T-cell (primary cell): ENCODE measurements around the gene QSOX1. TPM values are rescaled to one million over a fixed set of nuclear protein-coding genes. Genes with fewer than 3 reads are reported as not detected.

Experiments used
- ATAC-seq, 4 experiments: fragments of 200-7000 bp in 3 of 4; fragments of 150-1000 bp in 1 of 4; cut with Tn5 transposase; replicated peaks in 1 of 4; 1 replicate in 3 of 4; 2 replicates in 1 of 4; pipeline ENCODE4 v1.10.0; 2021; ENCODE audit warnings: moderate library complexity in 3 of 4, mild to moderate bottlenecking in 2 of 4, moderate number of reproducible peaks in 1 of 4
- CTCF ChIA-PET, 2 donors: fragments of 300-600 bp; sonication (Branson Sonifier 250); formaldehyde crosslinking; loops; one replicate each; lab custom pipeline; 2022; ENCODE audit warnings: antibody characterized with exemption in 2 of 2; lab: Charles Lee
- POLR2A ChIA-PET, 2 donors: fragments of 300-600 bp; sonication (Branson Sonifier 250); formaldehyde crosslinking; loops; one replicate each; lab custom pipeline; 2022; ENCODE audit warnings: antibody characterized with exemption in 2 of 2; lab: Charles Lee
- DNase-seq, 35 experiments: peaks; one replicate each; pipeline versions ENCODE4 v3.0.0 to v3.0.0-alpha.2; 2013 to 2023
- H3K27ac ChIP-seq: one replicate; pipeline ENCODE4 v1.5.1; 2013; ENCODE audit warnings: low read length
- H3K27me3 ChIP-seq, 2 experiments: replicated peaks in 1 of 2; 1 replicate in 1 of 2; 2 replicates in 1 of 2; pipeline versions ENCODE4 v1.6.1 to v1.7.0; 2013; ENCODE audit warnings: low read length in 1 of 2, mixed read lengths in 1 of 2; ENCODE audit not compliant: control insufficient read depth in 2 of 2, insufficient read depth in 2 of 2; ENCODE audit errors: extremely low read depth in 1 of 2
- H3K36me3 ChIP-seq, 2 donors: 1 replicate in 1 of 2; 2 replicates in 1 of 2; pipeline versions ENCODE4 v1.6.1 to v1.7.0; 2013; ENCODE audit warnings: low read length in 1 of 2; ENCODE audit not compliant: control insufficient read depth in 2 of 2, insufficient read depth in 1 of 2; ENCODE audit errors: extremely low read depth in 1 of 2
- H3K4me1 ChIP-seq, 2 experiments: 1 replicate in 1 of 2; 2 replicates in 1 of 2; pipeline versions ENCODE4 v1.6.1 to v1.7.0; 2013; ENCODE audit warnings: low read length in 2 of 2, mixed read lengths in 1 of 2; ENCODE audit not compliant: insufficient read depth in 2 of 2, control insufficient read depth in 1 of 2; ENCODE audit errors: extremely low read depth in 1 of 2
- H3K4me3 ChIP-seq, 2 donors: 1 replicate in 1 of 2; 2 replicates in 1 of 2; pipeline versions ENCODE4 v1.5.1 to v1.7.0; 2013; ENCODE audit warnings: mild to moderate bottlenecking in 2 of 2, low read length in 1 of 2, moderate library complexity in 1 of 2; ENCODE audit not compliant: control insufficient read depth in 1 of 2; ENCODE audit errors: extremely low read depth in 1 of 2
- H3K9me3 ChIP-seq: 2 replicates; pipeline ENCODE4 v1.7.0; 2013
- H3K27ac Mint-ChIP-seq, 2 donors: one replicate each; pipeline ENCODE4 v1.8.0; 2020 to 2021; ENCODE audit warnings: mild to moderate bottlenecking in 2 of 2, mixed read lengths in 2 of 2
- H3K27me3 Mint-ChIP-seq, 2 donors: one replicate each; pipeline ENCODE4 v1.8.0; 2021 to 2022; ENCODE audit warnings: mixed read lengths in 2 of 2
- H3K36me3 Mint-ChIP-seq: one replicate; pipeline ENCODE4 v1.8.0; 2021; ENCODE audit warnings: mixed read lengths
- H3K4me1 Mint-ChIP-seq, 3 donors: one replicate each; pipeline ENCODE4 v1.8.0; 2020 to 2022; ENCODE audit warnings: mixed read lengths in 3 of 3, mild to moderate bottlenecking in 1 of 3
- H3K4me3 Mint-ChIP-seq, 3 donors: one replicate each; pipeline ENCODE4 v1.8.0; 2020 to 2022; ENCODE audit warnings: mild to moderate bottlenecking in 3 of 3, mixed read lengths in 3 of 3, moderate library complexity in 3 of 3
- H3K9me3 Mint-ChIP-seq, 3 donors: one replicate each; pipeline ENCODE4 v1.8.0; 2020 to 2022; ENCODE audit warnings: mixed read lengths in 3 of 3
- WGBS: methylation state at CpG from one replicate; pipeline ENCODE4 v1.1.5; 2013; ENCODE audit warnings: missing lambda C conversion rate; ENCODE audit not compliant: insufficient coverage; 5-methylcytosine and 5-hydroxymethylcytosine counted together
- total RNA-seq, 35 experiments: library from RNA in 6 of 35; stranded (reverse) in 6 of 35; fragments of 120-200 nt in 1 of 35; gene quantifications; one replicate each; pipeline versions ENCODE4 v1.2.1 to v1.2.4 and lab custom pipeline; 2013 to 2026

Gene QSOX1
- total RNA-seq, 5 donors from 2014 or later (not counting 1 experiment from before 2014, with no cell fraction given): 19.7 to 32.5 (median 28.2) TPM

GRCh38 chr1:180153032-180153431 lies 1.6 kb upstream of the QSOX1 start:
- Mint-ChIP-seq H3K27me3 (no peaks in the 10 kb centered on the region), H3K36me3 (no peaks in the 10 kb centered on the region), H3K4me1 (peaks cover 25 to 33% (median 25%) of the 10 kb centered on the region in 3 donors), H3K4me3 (peak overlapping the region; percentile 19 to 93 (median 89)), H3K27ac (no peak overlapping the region), H3K9me3 (no peaks in the 10 kb centered on the region)
- POLR2A ChIA-PET: interaction anchor here in 1 of 2 donors (0.6 kb wide), 1 partner anchor 12 kb away, joined by 3 read pairs; no protein-coding TSS in a partner anchor
- no peaks in the 10 kb centered on the region for H3K27me3 ChIP-seq
- DNase-seq: no peak
- 92% methylated on average over 4 of the region's 5 CpGs for WGBS
- ATAC-seq: no peak
- H3K4me1 ChIP-seq: peaks cover 7 to 16% of the 10 kb centered on the region in 2 experiments
- no peak overlapping the region for H3K4me3 ChIP-seq
- no peaks in the 10 kb centered on the region for H3K9me3 ChIP-seq
- CTCF ChIA-PET: no interaction called here
- no peak overlapping the region for H3K27ac ChIP-seq
- H3K36me3 ChIP-seq: no peaks in the 10 kb centered on the region

DNA sequence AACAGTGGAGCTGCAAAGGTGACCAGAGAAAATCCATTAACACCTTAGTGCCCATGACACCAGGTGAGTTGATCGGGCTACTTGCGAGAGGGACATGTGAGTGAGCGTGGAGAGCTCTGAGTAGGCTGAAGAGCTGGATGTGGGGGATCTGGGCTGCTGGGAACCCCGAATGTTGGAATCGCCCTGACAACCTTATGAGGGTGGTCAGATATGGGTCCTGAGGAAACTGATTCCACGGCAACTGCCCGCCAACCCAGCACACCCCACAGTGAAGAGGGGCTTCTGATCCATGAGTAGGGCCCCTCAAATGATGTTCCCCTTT lies 705 bp upstream of the QSOX1 start:
- Mint-ChIP-seq H3K36me3 (peaks cover 2% of the 10 kb centered on the region), H3K4me3 (peak overlapping the region; percentile 70 to 93 (median 89)), H3K27ac (peak overlapping the region; percentile 66 to 89), H3K9me3 (no peaks in the 10 kb centered on the region), H3K27me3 (no peaks in the 10 kb centered on the region), H3K4me1 (peaks cover 25 to 43% (median 31%) of the 10 kb centered on the region in 3 donors)
- Histone ChIP-seq H3K27ac (peak overlapping the region; percentile 18), H3K9me3 (no peaks in the 10 kb centered on the region), H3K36me3 (no peaks in the 10 kb centered on the region), H3K4me3 (peak overlapping the region; percentile 70 to 94), H3K4me1 (peaks cover 7 to 16% of the 10 kb centered on the region in 2 experiments), H3K27me3 (no peaks in the 10 kb centered on the region)
- 14% methylated on average over 3 of the region's 7 CpGs for WGBS
- no peak for DNase-seq
- ChIA-PET CTCF (interaction anchor here in 1 of 2 donors (0.5 to 1.6 kb wide), 2 partner anchors 339 to 477 kb away, joined by 3 to 8 read pairs; no protein-coding TSS in a partner anchor), POLR2A (interaction anchor here in 1 of 2 donors (0.6 to 1.0 kb wide), 4 partner anchors 121 to 339 kb away, joined by 3 to 6 read pairs (median 4); no protein-coding TSS in a partner anchor)
- ATAC-seq: no peak

DNA sequence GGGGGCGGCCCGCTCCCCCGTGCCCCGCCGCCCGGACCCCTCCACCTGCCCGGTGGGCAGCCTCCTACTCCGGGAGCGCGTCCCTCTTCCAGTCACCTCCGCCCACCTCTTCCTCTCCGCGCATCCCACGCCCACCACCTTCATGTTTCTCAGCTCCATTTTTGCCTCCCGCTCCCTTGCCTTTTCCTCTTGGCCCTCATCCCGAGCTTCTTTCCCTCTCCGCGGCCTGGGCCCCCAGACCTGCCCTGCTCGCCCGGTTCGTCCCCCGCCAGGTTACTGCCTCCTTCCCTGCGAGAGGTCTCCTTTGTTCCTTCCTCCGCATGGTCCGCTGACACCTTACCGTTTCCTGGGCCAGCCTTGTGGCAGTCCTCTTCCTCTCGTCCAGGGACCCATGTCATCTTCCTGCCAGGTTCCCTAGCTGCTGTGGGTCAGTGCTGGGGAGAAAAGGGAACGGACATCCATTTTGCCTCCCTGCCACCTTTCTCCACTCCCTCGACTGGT lies 563 bp downstream of the QSOX1 start:
- Mint-ChIP-seq H3K4me1 (peaks cover 25 to 54% (median 40%) of the 10 kb centered on the region in 3 donors), H3K27ac (peak overlapping the region; percentile 66 to 75), H3K27me3 (no peaks in the 10 kb centered on the region), H3K9me3 (no peaks in the 10 kb centered on the region), H3K36me3 (peaks cover 2% of the 10 kb centered on the region), H3K4me3 (peak overlapping the region; percentile 87 to 93 (median 90))
- H3K27ac ChIP-seq: no peak overlapping the region
- H3K4me3 ChIP-seq: peak overlapping the region; percentile 70 to 71
- H3K36me3 ChIP-seq: no peaks in the 10 kb centered on the region
- peaks cover 7 to 16% of the 10 kb centered on the region in 2 experiments for H3K4me1 ChIP-seq
- peak in 2 of 4 experiments; percentile 4 to 6 for ATAC-seq
- 1% methylated on average over 26 of the region's 29 CpGs for whole genome bisulfite sequencing
- peak in 2 of 35 experiments; percentile 3 to 7 for DNase-seq
- POLR2A ChIA-PET: interaction anchor here in 1 of 2 donors (0.6 to 0.7 kb wide), 2 partner anchors 151 to 342 kb away, joined by 3 to 4 read pairs; no protein-coding TSS in a partner anchor
- H3K9me3 ChIP-seq: no peaks in the 10 kb centered on the region
- CTCF ChIA-PET: interaction anchor here (0.6 to 1.6 kb wide), 3 partner anchors 77 to 872 kb away, joined by 3 to 9 read pairs (median 8); no protein-coding TSS in a partner anchor
- H3K27me3 ChIP-seq: no peaks in the 10 kb centered on the region

- Histone ChIP-seq H3K4me1 (peaks cover 7 to 16% of the 10 kb centered on the region in 2 experiments), H3K4me3 (no peak overlapping the region), H3K27ac (no peak overlapping the region), H3K36me3 (no peaks in the 10 kb centered on the region), H3K27me3 (no peaks in the 10 kb centered on the region), H3K9me3 (no peaks in the 10 kb centered on the region)
- H3K27me3 Mint-ChIP-seq: no peaks in the 10 kb centered on the region
- H3K4me1 Mint-ChIP-seq: peaks cover 25 to 54% (median 43%) of the 10 kb centered on the region in 3 donors
- peak overlapping the region; percentile 87 to 93 (median 90) for H3K4me3 Mint-ChIP-seq
- ChIA-PET CTCF (no interaction called here), POLR2A (interaction anchor here in 1 of 2 donors (0.6 kb wide), 1 partner anchor 1038 kb away, joined by 3 read pairs; no protein-coding TSS in a partner anchor)
- H3K9me3 Mint-ChIP-seq: no peaks in the 10 kb centered on the region
- WGBS: 100% methylated on average over 2 of the region's 4 CpGs
- H3K27ac Mint-ChIP-seq: peak overlapping the region in 1 of 2 donors; percentile 8
- DNase-seq (no peak), ATAC-seq (no peak)
- peaks cover 2% of the 10 kb centered on the region for H3K36me3 Mint-ChIP-seq
Measured at GRCh38 chr1:180156201-180156600, 1.5 kb downstream of the QSOX1 start.

DNA sequence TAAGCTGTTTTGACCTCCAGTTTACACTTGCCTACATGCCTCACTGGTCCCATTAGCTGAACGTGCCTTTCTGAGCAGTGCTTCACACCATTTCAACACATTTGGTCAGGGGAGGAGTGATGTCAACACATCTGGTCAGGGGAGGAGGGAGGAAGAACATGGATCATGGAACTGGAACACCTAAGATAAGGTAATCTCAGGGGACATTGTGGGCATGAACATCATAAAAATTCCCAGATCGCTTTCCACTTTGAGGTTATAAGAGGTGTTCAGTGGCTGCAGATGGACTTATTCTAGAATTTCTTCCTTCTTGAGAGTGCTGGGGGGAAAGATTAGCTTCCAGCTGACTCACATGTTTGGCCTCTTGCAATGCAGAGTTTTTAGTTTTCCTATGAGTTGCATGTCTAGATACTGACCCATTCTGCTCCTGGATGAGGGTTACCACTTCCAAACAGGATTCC lies 2.0 kb downstream of the QSOX1 start:
- ChIA-PET POLR2A (interaction anchor here in 1 of 2 donors (0.6 kb wide), 1 partner anchor 1038 kb away, joined by 3 read pairs; no protein-coding TSS in a partner anchor), CTCF (no interaction called here)
- H3K9me3 ChIP-seq: no peaks in the 10 kb centered on the region
- no peaks in the 10 kb centered on the region for H3K9me3 Mint-ChIP-seq
- no peaks in the 10 kb centered on the region for H3K27me3 Mint-ChIP-seq
- H3K27me3 ChIP-seq: no peaks in the 10 kb centered on the region
- peaks cover 2% of the 10 kb centered on the region for H3K36me3 Mint-ChIP-seq
- H3K27ac ChIP-seq: no peak overlapping the region
- H3K27ac Mint-ChIP-seq: no peak overlapping the region
- ATAC-seq (no peak), DNase-seq (no peak)
- H3K36me3 ChIP-seq: no peaks in the 10 kb centered on the region
- H3K4me3 ChIP-seq: no peak overlapping the region
- H3K4me1 Mint-ChIP-seq: peaks cover 25 to 54% (median 45%) of the 10 kb centered on the region in 3 donors
- peak overlapping the region in 1 of 3 donors; percentile 87 for H3K4me3 Mint-ChIP-seq
- WGBS: no CpG with 5 or more reads among the region's 2 CpGs
- peaks cover 7 to 16% of the 10 kb centered on the region in 2 experiments for H3K4me1 ChIP-seq

DNA sequence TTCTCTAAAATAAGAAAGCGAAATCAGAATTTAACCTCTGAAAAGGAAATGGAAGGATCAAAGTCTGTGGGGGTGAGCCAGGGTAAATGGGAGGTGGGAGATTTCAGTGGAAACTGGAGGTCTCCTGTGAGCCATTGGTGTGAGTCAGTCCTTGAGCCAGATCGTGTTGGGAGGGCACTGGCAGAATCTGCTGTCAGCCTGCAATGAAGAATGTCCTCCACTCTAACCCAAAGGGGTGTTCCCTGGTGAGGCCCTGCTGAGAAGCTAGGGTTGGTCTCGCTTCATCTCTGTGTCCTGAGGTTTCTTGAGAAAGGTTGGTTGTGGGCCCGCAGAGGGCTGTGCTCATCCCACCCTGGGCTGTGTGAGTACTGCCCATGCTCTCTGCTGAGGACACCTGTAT lies 2.4 kb downstream of the QSOX1 start:
- DNase-seq (no peak), ATAC-seq (no peak)
- Mint-ChIP-seq H3K27ac (no peak overlapping the region), H3K4me1 (peaks cover 25 to 54% (median 45%) of the 10 kb centered on the region in 3 donors), H3K4me3 (peak overlapping the region in 1 of 3 donors; percentile 87), H3K27me3 (no peaks in the 10 kb centered on the region), H3K9me3 (no peaks in the 10 kb centered on the region), H3K36me3 (peaks cover 2% of the 10 kb centered on the region)
- Histone ChIP-seq H3K36me3 (no peaks in the 10 kb centered on the region), H3K4me3 (no peak overlapping the region), H3K4me1 (peaks cover 7 to 16% of the 10 kb centered on the region in 2 experiments), H3K9me3 (no peaks in the 10 kb centered on the region), H3K27ac (no peak overlapping the region), H3K27me3 (no peaks in the 10 kb centered on the region)
- CTCF ChIA-PET: interaction anchor here in 1 of 2 donors (0.5 to 1.3 kb wide), 3 partner anchors 344 to 475 kb away, joined by 3 to 4 read pairs (median 3); partner anchors contain the start of gene XPR1
- 94% methylated on average over 2 of the region's 4 CpGs for WGBS
- POLR2A ChIA-PET: interaction anchor here (0.6 kb wide), 2 partner anchors 91 to 1039 kb away, joined by 3 to 4 read pairs; no protein-coding TSS in a partner anchor
